GM12878 (cell line): ENCODE results near the gene OTUD5. TPM values are rescaled to one million over a fixed set of nuclear protein-coding genes. Genes with fewer than 3 reads are reported as not detected.

Experiments
- ATAC-seq: fragments of 200-7000 bp; cut with Tn5 transposase; 3 replicates; pipeline ENCODE4 v1.9.1; 2020; ENCODE audit warnings: mild to moderate bottlenecking, moderate library complexity
- BruUV-seq: library from RNA; stranded (reverse); fragments of 400-500 nt; replicated peaks from 2 replicates; lab custom pipeline; 2021; lab: Mats Ljungman, UMichigan
- CTCF ChIA-PET: fragments of 300-600 bp; sonication (Branson Sonifier 250); formaldehyde crosslinking; extraction: SDS; loops from one replicate; lab custom pipeline; 2021; ENCODE audit warnings: inconsistent platforms; lab: Yijun Ruan, JAX
- POLR2A ChIA-PET: fragments of 350-600 bp; formaldehyde crosslinking; extraction: SDS; loops from one replicate; lab custom pipeline; 2021; ENCODE audit warnings: inconsistent platforms; lab: Charles Lee
- RAD21 ChIA-PET: fragments of 300-600 bp; sonication (Branson Sonifier 250); formaldehyde crosslinking; loops from one replicate; lab custom pipeline; 2023; ENCODE audit warnings: antibody characterized with exemption; ENCODE audit not compliant: unreplicated experiment; lab: Charles Lee
- SMC1A ChIA-PET: fragments of 300-600 bp; sonication (Branson Sonifier 250); formaldehyde crosslinking; loops from one replicate; lab custom pipeline; 2023; ENCODE audit not compliant: unreplicated experiment, uncharacterized antibody; lab: Charles Lee
- DNase-seq: peaks from one replicate; pipeline ENCODE4 v3.0.0-alpha.2; 2011; ENCODE audit warnings: low read depth, low spot score
- FAIRE-seq: peaks from 3 replicates; lab custom pipeline; 2011; peaks lifted over from hg19 to GRCh38; lab: Jason Lieb, UNC
- H2AFZ ChIP-seq: 2 replicates; pipeline ENCODE4 v1.6.0; 2011; ENCODE audit warnings: low read depth, low read length, control low read depth; ENCODE audit not compliant: control insufficient read depth
- H3K27ac ChIP-seq: 2 replicates; pipeline ENCODE4 v1.5.1; 2011; ENCODE audit warnings: control low read depth; ENCODE audit not compliant: control insufficient read depth, insufficient read depth
- H3K27me3 ChIP-seq, 2 experiments: replicated peaks in 1 of 2; 2 replicates each; pipeline versions ENCODE4 v1.6.0 to v1.6.1; 2011; ENCODE audit warnings: low read length in 1 of 2; ENCODE audit not compliant: control insufficient read depth in 2 of 2, insufficient read depth in 2 of 2
- H3K36me3 ChIP-seq, 2 experiments: 2 replicates each; pipeline ENCODE4 v1.5.1; 2011; ENCODE audit warnings: low read length in 1 of 2; ENCODE audit not compliant: control insufficient read depth in 2 of 2, insufficient read depth in 2 of 2
- H3K4me1 ChIP-seq: 2 replicates; pipeline ENCODE4 v1.6.1; 2011; ENCODE audit warnings: mild to moderate bottlenecking, low read length, moderate library complexity, mixed read lengths; ENCODE audit not compliant: control insufficient read depth, insufficient read depth
- H3K4me2 ChIP-seq: 2 replicates; pipeline ENCODE4 v1.6.0; 2011; ENCODE audit warnings: control low read depth; ENCODE audit not compliant: control insufficient read depth, insufficient read depth
- H3K4me3 ChIP-seq: fragments of 200-600 bp; sonication (generic); 2 replicates; pipeline ENCODE4 v1.5.1; 2016
- H3K79me2 ChIP-seq: 2 replicates; pipeline ENCODE4 v1.6.0; 2011; ENCODE audit warnings: low read length; ENCODE audit not compliant: control insufficient read depth, insufficient read depth
- H3K9ac ChIP-seq: 2 replicates; pipeline ENCODE4 v1.8.0; 2011; ENCODE audit warnings: low read length, control low read depth, mixed read lengths; ENCODE audit not compliant: control insufficient read depth, insufficient read depth
- H3K9me3 ChIP-seq: replicated peaks from 3 replicates; pipeline ENCODE4 v1.5.1; 2011; ENCODE audit warnings: mild to moderate bottlenecking, low read length; ENCODE audit not compliant: control insufficient read depth, insufficient read depth
- H4K20me1 ChIP-seq: 2 replicates; pipeline ENCODE4 v1.6.0; 2011; ENCODE audit not compliant: control insufficient read depth, insufficient read depth
- CBX5 ChIP-seq: sonication (generic); IDR thresholded peaks from 2 replicates; pipeline ENCODE4 v1.6.1; 2016; ENCODE audit warnings: low read depth, moderate library complexity, mild to moderate bottlenecking, inconsistent platforms
- EP300 ChIP-seq, 2 experiments: fragments of 150-350 bp in 1 of 2; IDR thresholded peaks; 2 replicates each; pipeline ENCODE4 v1.6.1; 2011 to 2012; ENCODE audit warnings: low read depth in 2 of 2, low read length in 2 of 2, borderline replicate concordance in 1 of 2, improper control_type of control experiment in 1 of 2, inconsistent platforms in 1 of 2; ENCODE audit not compliant: control insufficient read depth in 1 of 2
- HDAC2 ChIP-seq: fragments of 200-600 bp; sonication (generic); IDR thresholded peaks from 2 replicates; pipeline ENCODE4 v1.6.1; 2017
- MTA3 ChIP-seq: IDR thresholded peaks from 2 replicates; pipeline ENCODE4 v1.6.1; 2012; ENCODE audit warnings: low read length, inconsistent platforms, borderline replicate concordance
- POU2F2 ChIP-seq: IDR thresholded peaks from 3 replicates; pipeline ENCODE4 v1.6.1; 2011; ENCODE audit warnings: low read depth, mild to moderate bottlenecking, low read length, borderline replicate concordance
- RBBP5 ChIP-seq: fragments of 200-600 bp; sonication (generic); conservative IDR thresholded peaks from 2 replicates; pipeline ENCODE4 v1.6.1; 2016
- SMAD5 ChIP-seq: IDR thresholded peaks from 2 replicates; pipeline ENCODE4 v1.6.1; 2016; ENCODE audit warnings: antibody characterized with exemption, low read depth
- ZNF24 ChIP-seq: fragments of 450-650 bp; IDR thresholded peaks from 2 replicates; pipeline ENCODE4 v1.6.1; 2017; ENCODE audit warnings: antibody characterized with exemption, mild to moderate bottlenecking
- ZNF274 ChIP-seq: IDR thresholded peaks from one replicate; pipeline ENCODE4 v1.8.0; 2011; ENCODE audit not compliant: insufficient read length, insufficient read depth
- ZNF384 ChIP-seq: IDR thresholded peaks from 2 replicates; pipeline ENCODE4 v1.6.1; 2012; ENCODE audit warnings: low read depth, mild to moderate bottlenecking, low read length, improper control_type of control experiment, borderline replicate concordance
- WGBS: methylation state at CpG from one replicate; pipeline ENCODE4 v1.1.6; 2016; ENCODE audit warnings: low lambda C conversion rate; ENCODE audit not compliant: insufficient replicate concordance, insufficient coverage; ENCODE audit errors: missing lambda C conversion rate; 5-methylcytosine and 5-hydroxymethylcytosine counted together
- in situ Hi-C: fragments of 300-500 bp; cut with MboI; formaldehyde crosslinking; loops from 9 replicates; pipeline ENCODE4 v1.14.3; 2018; ENCODE audit warnings: mixed read lengths
- intact Hi-C: fragments of 100-400 bp; cut with micrococcal nuclease; formaldehyde crosslinking; loops from one replicate; pipeline ENCODE4 v1.14.2; 2022; ENCODE audit not compliant: unreplicated experiment
- polyA plus RNA-seq, 11 experiments: library from polyadenylated mRNA; depleted of rRNA in 4 of 11; unstranded in 6 of 11; stranded (reverse) in 5 of 11; fragments of >200 nt; fragmentation: Nextera tagmentation in 4 of 11; fragmentation: Illumina TruSeq in 1 of 11; extraction: Ambion mirVana in 4 of 11; extraction: Trizol in 1 of 11; gene quantifications; 1 replicate in 1 of 11; 2 replicates in 10 of 11; pipeline versions ENCODE4 v1.2.1 to v1.2.3, GENCODE V29; 2011 to 2016; ENCODE audit warnings: inconsistent platforms in 2 of 11, missing spikeins in 2 of 11, low read depth in 1 of 11
- total RNA-seq, 4 experiments: library from RNA; depleted of rRNA in 3 of 4; stranded (reverse); fragments of >200 nt in 3 of 4; fragmentation: Illumina TruSeq in 1 of 4; extraction: Trizol in 1 of 4; gene quantifications; 2 replicates each; pipeline versions ENCODE4 v1.2.1 to v1.2.3, GENCODE V29; 2013 to 2021
- TF ChIP-seq, protein P1 (sequence below): fragments of 450-650 bp; IDR thresholded peaks from 2 replicates; pipeline ENCODE4 v1.6.1; 2016; ENCODE audit warnings: mild to moderate bottlenecking, moderate library complexity, borderline replicate concordance
- TF ChIP-seq, protein P2 (sequence below): IDR thresholded peaks from 2 replicates; pipeline ENCODE4 v1.6.1; 2011; ENCODE audit warnings: borderline replicate concordance, low read depth, mild to moderate bottlenecking, moderate library complexity, low read length; ENCODE audit not compliant: insufficient read depth, poor library complexity, severe bottlenecking
- TF ChIP-seq, protein P3 (sequence below): fragments of 450-650 bp; IDR thresholded peaks from 2 replicates; pipeline ENCODE4 v1.6.1; 2018; ENCODE audit warnings: mild to moderate bottlenecking, low read depth, moderate library complexity; ENCODE audit not compliant: partially characterized antibody

Gene OTUD5
- total and polyA plus RNA-seq, 10 of the 15 experiments (the other 5 are each of a cell fraction or from before 2014, with no cell fraction given) = 2.0 to 50.3 (median 22.7) TPM

DNA sequence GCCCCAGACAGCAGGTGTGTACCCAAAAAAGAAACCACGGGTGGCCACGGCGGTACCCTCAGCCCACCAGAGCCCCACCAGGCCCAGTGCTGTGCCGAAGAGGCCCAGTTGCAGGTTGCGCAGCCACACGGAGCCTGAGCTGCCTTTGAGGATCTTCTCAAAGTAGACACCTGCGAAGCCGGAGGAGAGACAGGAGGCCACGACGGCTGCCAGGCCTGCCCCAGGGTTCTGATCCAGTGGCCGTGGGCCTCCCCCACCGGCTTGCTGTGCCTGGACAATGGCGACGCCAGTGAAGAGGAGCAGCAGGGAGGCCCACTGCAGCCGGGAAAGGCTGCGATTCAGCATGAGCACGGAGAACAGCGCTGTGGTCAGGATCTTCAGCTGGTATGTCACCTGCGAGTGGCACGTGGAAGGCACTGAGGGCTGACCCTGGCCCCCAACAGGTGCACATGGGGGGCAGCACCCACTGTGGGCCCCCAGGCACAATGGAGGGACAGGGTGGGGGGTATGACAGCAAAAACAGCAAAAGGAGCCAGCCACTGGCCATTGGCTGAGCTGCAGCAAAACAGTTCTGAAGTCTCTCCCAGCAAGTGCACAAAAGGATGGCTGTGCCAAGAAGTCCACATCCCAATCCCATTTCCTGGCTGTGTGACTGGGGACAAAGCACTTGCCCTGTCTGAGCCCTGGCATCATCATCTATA, 52.2 kb downstream of the OTUD5 start:
- Histone ChIP-seq H3K9ac (no peak overlapping the region), H4K20me1 (no peaks in the 10 kb centered on the region), H3K27ac (no peak overlapping the region), H3K79me2 (peaks cover under 1% of the 10 kb centered on the region; the same call in 1 of the 2 replicates), H3K27me3 (no peaks in the 10 kb centered on the region), H3K9me3 (no peaks in the 10 kb centered on the region; the same call in 2 of the 3 replicates), H3K4me2 (no peak overlapping the region), H3K36me3 (peaks cover 4 to 5% of the 10 kb centered on the region in 2 experiments; a peak in 2 of 4 replicates), H3K4me3 (no peak overlapping the region), H3K4me1 (no peaks in the 10 kb centered on the region), H2AFZ (no peak overlapping the region)
- no peak for ATAC-seq
- ChIA-PET RAD21 (no interaction called here), SMC1A (no interaction called here), CTCF (no interaction called here), POLR2A (no interaction called here)
- WGBS = 58% methylated on average over 18 of the region's 20 CpGs
- in situ Hi-C loops = no loop called here
- no TSS peak for BruUV-seq
- no peak for DNase-seq
- intact Hi-C loops = no loop called here
- FAIRE-seq = no peak
- TF ChIP-seq CBX5 (no peak), ZNF274 (no peak), SMAD5 (no peak), RBBP5 (no peak), MTA3 (no peak), POU2F2 (no peak), ZNF24 (no peak), EP300 (IDR thresholded peaks at IDR 0.05; ENCODE audit: borderline replicate concordance in 1 of 2, control insufficient read depth in 1 of 2, low read depth in 2 of 2, low read length in 2 of 2) (no peak), ZNF384 (no peak), HDAC2 (no peak)
- TF ChIP-seq, protein P1, sequence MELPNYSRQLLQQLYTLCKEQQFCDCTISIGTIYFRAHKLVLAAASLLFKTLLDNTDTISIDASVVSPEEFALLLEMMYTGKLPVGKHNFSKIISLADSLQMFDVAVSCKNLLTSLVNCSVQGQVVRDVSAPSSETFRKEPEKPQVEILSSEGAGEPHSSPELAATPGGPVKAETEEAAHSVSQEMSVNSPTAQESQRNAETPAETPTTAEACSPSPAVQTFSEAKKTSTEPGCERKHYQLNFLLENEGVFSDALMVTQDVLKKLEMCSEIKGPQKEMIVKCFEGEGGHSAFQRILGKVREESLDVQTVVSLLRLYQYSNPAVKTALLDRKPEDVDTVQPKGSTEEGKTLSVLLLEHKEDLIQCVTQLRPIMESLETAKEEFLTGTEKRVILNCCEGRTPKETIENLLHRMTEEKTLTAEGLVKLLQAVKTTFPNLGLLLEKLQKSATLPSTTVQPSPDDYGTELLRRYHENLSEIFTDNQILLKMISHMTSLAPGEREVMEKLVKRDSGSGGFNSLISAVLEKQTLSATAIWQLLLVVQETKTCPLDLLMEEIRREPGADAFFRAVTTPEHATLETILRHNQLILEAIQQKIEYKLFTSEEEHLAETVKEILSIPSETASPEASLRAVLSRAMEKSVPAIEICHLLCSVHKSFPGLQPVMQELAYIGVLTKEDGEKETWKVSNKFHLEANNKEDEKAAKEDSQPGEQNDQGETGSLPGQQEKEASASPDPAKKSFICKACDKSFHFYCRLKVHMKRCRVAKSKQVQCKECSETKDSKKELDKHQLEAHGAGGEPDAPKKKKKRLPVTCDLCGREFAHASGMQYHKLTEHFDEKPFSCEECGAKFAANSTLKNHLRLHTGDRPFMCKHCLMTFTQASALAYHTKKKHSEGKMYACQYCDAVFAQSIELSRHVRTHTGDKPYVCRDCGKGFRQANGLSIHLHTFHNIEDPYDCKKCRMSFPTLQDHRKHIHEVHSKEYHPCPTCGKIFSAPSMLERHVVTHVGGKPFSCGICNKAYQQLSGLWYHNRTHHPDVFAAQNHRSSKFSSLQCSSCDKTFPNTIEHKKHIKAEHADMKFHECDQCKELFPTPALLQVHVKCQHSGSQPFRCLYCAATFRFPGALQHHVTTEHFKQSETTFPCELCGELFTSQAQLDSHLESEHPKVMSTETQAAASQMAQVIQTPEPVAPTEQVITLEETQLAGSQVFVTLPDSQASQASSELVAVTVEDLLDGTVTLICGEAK = no peak
- TF ChIP-seq, protein P2, sequence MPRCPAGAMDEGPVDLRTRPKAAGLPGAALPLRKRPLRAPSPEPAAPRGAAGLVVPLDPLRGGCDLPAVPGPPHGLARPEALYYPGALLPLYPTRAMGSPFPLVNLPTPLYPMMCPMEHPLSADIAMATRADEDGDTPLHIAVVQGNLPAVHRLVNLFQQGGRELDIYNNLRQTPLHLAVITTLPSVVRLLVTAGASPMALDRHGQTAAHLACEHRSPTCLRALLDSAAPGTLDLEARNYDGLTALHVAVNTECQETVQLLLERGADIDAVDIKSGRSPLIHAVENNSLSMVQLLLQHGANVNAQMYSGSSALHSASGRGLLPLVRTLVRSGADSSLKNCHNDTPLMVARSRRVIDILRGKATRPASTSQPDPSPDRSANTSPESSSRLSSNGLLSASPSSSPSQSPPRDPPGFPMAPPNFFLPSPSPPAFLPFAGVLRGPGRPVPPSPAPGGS = no peak
- TF ChIP-seq, protein P3, sequence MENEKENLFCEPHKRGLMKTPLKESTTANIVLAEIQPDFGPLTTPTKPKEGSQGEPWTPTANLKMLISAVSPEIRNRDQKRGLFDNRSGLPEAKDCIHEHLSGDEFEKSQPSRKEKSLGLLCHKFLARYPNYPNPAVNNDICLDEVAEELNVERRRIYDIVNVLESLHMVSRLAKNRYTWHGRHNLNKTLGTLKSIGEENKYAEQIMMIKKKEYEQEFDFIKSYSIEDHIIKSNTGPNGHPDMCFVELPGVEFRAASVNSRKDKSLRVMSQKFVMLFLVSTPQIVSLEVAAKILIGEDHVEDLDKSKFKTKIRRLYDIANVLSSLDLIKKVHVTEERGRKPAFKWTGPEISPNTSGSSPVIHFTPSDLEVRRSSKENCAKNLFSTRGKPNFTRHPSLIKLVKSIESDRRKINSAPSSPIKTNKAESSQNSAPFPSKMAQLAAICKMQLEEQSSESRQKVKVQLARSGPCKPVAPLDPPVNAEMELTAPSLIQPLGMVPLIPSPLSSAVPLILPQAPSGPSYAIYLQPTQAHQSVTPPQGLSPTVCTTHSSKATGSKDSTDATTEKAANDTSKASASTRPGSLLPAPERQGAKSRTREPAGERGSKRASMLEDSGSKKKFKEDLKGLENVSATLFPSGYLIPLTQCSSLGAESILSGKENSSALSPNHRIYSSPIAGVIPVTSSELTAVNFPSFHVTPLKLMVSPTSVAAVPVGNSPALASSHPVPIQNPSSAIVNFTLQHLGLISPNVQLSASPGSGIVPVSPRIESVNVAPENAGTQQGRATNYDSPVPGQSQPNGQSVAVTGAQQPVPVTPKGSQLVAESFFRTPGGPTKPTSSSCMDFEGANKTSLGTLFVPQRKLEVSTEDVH = no peak
